SJCRH30 (cell line): ENCODE measurements around the gene ZMAT5. TPM values are rescaled to one million over a fixed set of nuclear protein-coding genes. Genes with fewer than 3 reads are reported as not detected.

Experiments
- DNase-seq, 2 experiments: peaks; one replicate each; pipeline ENCODE4 v3.0.0-alpha.2; 2015 to 2020
- H3K27ac ChIP-seq: fragments of 250-450 bp; sonication (Bioruptor Pico); 2 replicates; pipeline ENCODE4 v1.5.1; 2020; ENCODE audit warnings: mild to moderate bottlenecking, moderate library complexity
- H3K27me3 ChIP-seq: fragments of 250-450 bp; sonication (Bioruptor Pico); 2 replicates; pipeline ENCODE4 v1.5.1; 2020; ENCODE audit warnings: mild to moderate bottlenecking, moderate library complexity
- H3K36me3 ChIP-seq: fragments of 250-450 bp; sonication (Bioruptor Pico); 2 replicates; pipeline ENCODE4 v1.5.1; 2020; ENCODE audit warnings: mild to moderate bottlenecking, moderate library complexity
- H3K4me1 ChIP-seq: fragments of 250-450 bp; sonication (Bioruptor Pico); 2 replicates; pipeline ENCODE4 v1.5.1; 2020; ENCODE audit warnings: mild to moderate bottlenecking, moderate library complexity
- H3K4me3 ChIP-seq: fragments of 250-450 bp; sonication (Bioruptor Pico); 2 replicates; pipeline ENCODE4 v1.5.1; 2020; ENCODE audit warnings: mild to moderate bottlenecking, moderate library complexity
- H3K9me3 ChIP-seq: fragments of 250-450 bp; sonication (Bioruptor Pico); replicated peaks from 2 replicates; pipeline ENCODE4 v1.5.1; 2020; ENCODE audit warnings: mild to moderate bottlenecking, moderate library complexity
- total RNA-seq: library from RNA; depleted of rRNA; stranded (reverse); fragments of >200 nt; shearing (Covaris generic); gene quantifications from 2 replicates; pipeline ENCODE4 v1.2.3, GENCODE V29; 2014

Gene ZMAT5
- total RNA-seq, 1 experiment from 2014 or later, result 16.1 TPM

DNA sequence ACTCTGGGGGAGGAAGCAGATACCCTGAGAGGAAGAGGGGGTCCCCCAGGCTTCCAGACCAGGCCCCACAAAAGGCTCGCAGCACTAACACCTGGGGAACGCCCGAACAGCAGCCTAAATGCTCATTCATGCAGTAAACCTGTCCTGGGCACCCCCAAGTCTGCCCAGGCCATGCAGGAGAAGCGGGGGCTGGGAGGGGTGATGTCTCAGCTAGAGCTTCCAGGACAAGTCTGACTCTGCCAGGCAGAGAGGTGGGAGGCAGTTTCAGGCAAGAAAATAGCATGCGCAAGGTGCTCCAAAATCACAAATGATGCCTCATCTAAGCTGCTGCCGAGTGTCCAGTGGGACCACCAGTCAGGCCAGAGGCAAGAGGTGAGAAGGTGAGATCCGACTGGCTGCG, 32.4 kb downstream of the ZMAT5 start:
- Histone ChIP-seq H3K4me1 (no peaks in the 10 kb centered on the region), H3K4me3 (no peak overlapping the region), H3K27ac (no peak overlapping the region), H3K27me3 (no peaks in the 10 kb centered on the region), H3K9me3 (no peaks in the 10 kb centered on the region), H3K36me3 (no peaks in the 10 kb centered on the region)
- no peak for DNase-seq

DNA sequence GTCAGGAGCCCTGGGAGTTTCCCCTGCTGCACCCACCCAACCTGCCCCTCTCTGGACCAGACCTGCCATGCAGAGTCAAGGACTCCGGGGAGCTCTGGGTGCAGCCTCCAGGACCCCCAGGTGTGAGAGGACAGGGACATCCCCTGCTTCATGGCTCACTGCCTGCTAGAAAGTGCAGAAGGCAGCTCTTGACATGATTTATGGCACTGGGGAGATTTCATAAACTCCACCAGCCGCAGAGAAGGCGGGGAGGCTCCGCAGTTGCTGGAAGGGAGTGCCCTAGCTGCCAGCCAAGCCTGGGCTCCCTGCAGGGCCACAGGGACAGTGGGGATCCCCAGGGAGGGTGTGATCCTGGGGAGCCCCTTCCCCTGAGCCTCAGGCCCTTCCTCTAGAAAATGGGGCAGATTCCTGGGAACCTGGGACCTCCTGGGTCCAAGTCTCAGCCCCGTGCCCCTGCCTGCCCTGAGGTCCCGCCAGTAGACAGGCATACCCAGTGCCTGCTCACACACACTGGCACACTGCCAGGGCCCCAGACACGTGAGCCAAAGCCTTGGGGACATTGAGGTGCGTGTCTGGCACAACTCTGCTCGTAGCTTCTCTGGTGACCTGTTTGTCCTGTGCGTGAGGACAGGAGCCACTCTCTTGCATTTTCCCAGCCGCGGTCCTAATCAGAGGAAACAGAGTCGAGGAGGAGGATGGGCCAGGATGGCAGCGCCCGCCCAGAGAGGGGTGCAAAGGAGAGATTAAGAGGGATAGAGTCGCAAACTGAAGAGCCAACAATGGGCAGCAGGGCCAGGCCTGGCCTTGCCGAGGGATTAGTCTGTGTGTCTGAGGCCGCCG, 33.2 kb downstream of the ZMAT5 start:
- H3K27me3 ChIP-seq, result no peaks in the 10 kb centered on the region
- H3K36me3 ChIP-seq, result no peaks in the 10 kb centered on the region
- no peaks in the 10 kb centered on the region for H3K4me1 ChIP-seq
- no peak overlapping the region for H3K4me3 ChIP-seq
- no peak for DNase-seq
- H3K9me3 ChIP-seq, result no peaks in the 10 kb centered on the region
- H3K27ac ChIP-seq, result no peak overlapping the region

DNA sequence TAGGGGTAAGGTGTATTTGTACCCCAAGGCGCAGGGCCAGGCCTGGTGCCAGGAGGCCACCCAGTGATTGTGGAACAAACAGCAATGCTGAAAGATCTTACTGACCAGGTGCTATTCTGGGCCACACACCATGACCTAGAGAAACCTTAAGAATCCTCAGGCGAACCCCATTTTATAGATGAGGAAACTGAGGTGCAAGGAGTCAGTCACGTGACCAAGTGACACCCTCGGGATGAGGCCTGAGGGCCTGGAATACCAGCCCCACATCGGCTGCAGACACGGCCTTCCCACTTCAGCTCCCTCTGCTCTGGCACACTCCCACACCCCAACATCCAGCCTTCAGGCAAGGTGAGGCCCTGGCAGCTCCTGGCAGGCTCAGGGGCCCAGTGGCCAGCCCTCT, 33.9 kb downstream of the ZMAT5 start:
- no peak overlapping the region for H3K4me3 ChIP-seq
- no peaks in the 10 kb centered on the region for H3K36me3 ChIP-seq
- H3K4me1 ChIP-seq, result no peaks in the 10 kb centered on the region
- H3K27me3 ChIP-seq, result no peaks in the 10 kb centered on the region
- no peak for DNase-seq
- H3K9me3 ChIP-seq, result no peaks in the 10 kb centered on the region
- H3K27ac ChIP-seq, result no peak overlapping the region

DNA sequence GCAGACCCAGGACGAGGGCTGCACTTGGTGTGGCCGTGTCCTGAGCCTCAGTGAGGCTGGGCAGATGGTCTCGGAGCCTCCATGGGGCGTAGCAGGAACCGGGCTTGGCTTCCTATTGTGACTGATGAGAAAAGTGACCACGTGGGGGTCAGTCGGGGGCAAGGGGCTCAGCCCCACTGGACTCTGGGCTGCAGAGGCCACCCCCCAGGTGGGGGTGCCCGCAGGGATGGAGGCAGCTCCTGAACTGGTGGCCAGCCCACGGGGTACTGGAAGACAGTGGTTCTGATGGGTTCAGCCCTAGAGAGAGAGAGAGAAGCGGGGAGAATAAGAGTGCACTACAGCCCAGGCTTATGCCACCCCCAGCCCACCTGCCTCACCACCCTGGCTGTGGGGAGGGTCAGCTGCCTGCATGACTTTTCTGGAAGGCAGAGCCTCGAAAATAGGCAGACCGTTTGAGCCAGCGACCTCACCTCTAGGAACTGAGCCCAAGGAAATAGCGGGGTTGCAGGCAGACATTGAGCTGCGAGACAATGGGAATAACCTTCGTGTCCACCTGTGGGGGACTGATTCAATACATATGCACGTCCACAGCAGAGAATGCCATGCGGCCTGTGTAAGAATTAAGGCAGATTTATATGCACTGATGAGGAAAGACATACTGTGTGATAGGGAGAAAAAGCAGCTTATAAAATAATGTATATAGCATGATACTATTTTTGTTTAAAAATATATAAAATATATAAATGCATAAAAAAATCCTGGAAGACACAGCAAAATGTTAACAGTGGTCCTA, 35.6 kb downstream of the ZMAT5 start:
- Histone ChIP-seq H3K9me3 (no peaks in the 10 kb centered on the region), H3K4me1 (no peaks in the 10 kb centered on the region), H3K27me3 (no peaks in the 10 kb centered on the region)

DNA sequence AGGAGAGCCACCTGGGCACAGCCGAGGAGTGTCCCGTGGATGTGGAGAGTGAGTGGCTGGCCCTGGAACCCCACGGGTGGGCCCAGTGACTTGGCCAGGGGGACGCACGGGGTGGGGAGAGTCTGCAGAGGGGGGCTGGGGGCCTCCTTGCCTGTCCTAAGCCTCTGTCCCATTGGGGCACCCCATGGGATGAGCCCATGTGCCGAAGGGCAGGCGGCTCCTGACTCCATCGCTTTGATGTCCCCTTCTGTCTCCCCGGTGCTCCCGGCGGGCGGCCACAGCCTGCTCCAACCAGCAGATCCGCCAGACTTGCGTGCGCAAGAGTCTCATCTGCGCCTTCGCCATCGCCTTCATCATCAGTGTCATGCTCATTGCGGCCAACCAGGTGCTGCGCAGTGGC, 37.6 kb downstream of the ZMAT5 start:
- no peaks in the 10 kb centered on the region for H3K9me3 ChIP-seq
- no peaks in the 10 kb centered on the region for H3K27me3 ChIP-seq
- H3K4me3 ChIP-seq, result no peak overlapping the region
- no peaks in the 10 kb centered on the region for H3K36me3 ChIP-seq
- no peak for DNase-seq
- no peaks in the 10 kb centered on the region for H3K4me1 ChIP-seq
- H3K27ac ChIP-seq, result no peak overlapping the region

More for the DNA sequence above, 35.6 kb downstream of the ZMAT5 start:
- DNase-seq, result no peak
- Histone ChIP-seq H3K36me3 (no peaks in the 10 kb centered on the region), H3K4me3 (no peak overlapping the region), H3K27ac (no peak overlapping the region)

DNA sequence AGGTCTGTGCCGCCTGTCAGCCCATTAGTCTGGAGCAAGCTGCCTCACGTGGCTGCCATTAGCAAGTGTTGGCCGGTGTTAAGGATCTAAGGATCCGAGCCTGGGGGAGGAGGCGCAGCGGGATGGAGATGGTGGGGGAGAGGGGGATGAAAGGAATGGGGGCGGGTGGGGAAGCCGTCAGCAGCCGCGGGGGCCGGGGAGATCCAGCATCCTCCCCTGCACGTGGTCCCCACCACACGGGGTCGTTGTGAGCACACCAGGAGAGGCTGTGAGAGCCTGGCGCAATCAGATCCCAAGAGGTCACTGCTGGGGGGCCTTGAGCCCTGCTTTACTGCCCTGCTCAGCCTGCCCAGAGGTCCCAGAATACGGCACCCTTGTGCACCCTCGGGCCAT, 39.7 kb downstream of the ZMAT5 start:
- Histone ChIP-seq H3K36me3 (no peaks in the 10 kb centered on the region), H3K27ac (no peak overlapping the region), H3K27me3 (no peaks in the 10 kb centered on the region), H3K4me3 (no peak overlapping the region), H3K9me3 (no peaks in the 10 kb centered on the region), H3K4me1 (no peaks in the 10 kb centered on the region)
- peak; percentile 63 to 64 for DNase-seq

DNA sequence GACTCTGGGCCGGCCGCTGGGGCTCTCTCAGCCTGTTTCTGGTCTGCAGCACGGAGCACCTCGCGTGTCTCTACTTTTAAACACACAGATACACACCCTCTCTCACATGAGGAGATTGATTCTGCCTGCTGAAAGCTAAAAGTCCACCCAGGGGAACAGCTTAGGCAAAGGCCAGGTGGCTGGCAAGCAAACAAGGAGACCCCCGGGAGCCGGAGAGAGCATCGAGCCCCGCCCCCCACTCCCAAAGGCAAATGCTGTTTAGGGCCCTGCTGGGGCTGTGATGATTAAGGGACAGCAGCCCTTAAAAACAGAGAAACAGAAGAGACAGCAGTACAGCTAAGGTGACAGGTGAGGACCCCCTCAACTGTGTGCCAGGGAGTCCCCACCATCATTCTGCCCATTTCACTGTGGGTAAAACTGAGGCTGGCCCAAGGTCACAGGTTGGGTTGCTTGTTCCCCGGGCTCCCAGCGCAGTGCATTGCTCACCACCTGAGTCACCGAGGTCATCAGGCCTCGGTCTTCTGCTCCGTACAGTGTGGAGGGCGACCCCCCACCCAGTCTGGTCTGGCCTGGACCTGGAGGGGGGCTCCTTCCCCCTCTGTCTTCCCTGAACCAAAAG, 40.2 kb downstream of the ZMAT5 start:
- Histone ChIP-seq H3K36me3 (no peaks in the 10 kb centered on the region), H3K4me1 (no peaks in the 10 kb centered on the region), H3K4me3 (no peak overlapping the region), H3K9me3 (no peaks in the 10 kb centered on the region), H3K27ac (no peak overlapping the region), H3K27me3 (no peaks in the 10 kb centered on the region)
- DNase-seq, result no peak

DNA sequence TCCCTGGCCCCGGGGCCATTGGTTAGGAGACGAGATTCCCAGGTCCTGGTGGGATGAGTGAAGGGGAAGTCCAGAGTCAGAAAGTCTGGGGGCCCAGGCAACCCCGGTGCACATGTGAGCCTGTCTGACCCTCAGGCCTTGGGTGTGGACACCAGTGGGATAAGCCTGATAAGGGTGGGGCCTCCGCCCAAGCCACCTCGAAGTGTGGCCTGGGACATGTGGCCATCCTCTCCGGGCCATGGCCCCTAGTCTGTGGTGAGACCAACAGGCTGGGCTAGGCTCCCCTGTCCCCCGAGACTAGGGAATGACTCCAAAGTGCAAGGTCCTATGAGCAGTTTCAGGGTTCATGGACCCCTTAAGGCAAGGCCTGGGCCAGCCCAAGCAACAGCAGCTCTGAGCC, 40.7 kb downstream of the ZMAT5 start:
- Histone ChIP-seq H3K27ac (no peak overlapping the region), H3K36me3 (no peaks in the 10 kb centered on the region), H3K27me3 (no peaks in the 10 kb centered on the region), H3K4me1 (no peaks in the 10 kb centered on the region), H3K9me3 (no peaks in the 10 kb centered on the region), H3K4me3 (no peak overlapping the region)
- no peak for DNase-seq

DNA sequence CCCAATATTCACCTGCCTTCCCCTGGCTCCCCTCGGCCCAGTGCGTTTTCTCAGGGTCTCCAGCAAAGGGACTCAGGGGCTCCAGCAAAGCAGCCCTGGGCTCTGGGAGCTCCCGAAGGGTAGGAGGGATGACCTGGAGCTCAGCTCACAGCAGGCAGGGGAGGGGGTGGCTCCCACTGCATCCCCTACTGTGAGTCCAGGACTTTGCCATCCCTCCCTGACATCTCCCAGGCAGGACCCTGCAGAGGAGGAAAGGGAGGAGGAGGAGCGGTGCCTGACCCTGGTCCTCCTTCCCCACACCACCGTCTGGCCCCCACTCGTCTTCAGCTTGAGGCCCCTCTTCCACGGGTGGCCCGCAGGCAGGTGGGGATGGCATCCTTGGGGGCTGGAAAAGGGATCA, 42.0 kb downstream of the ZMAT5 start:
- Histone ChIP-seq H3K27me3 (no peaks in the 10 kb centered on the region), H3K9me3 (no peaks in the 10 kb centered on the region), H3K4me3 (no peak overlapping the region), H3K36me3 (no peaks in the 10 kb centered on the region), H3K27ac (no peak overlapping the region), H3K4me1 (no peaks in the 10 kb centered on the region)
- DNase-seq, result no peak

DNA sequence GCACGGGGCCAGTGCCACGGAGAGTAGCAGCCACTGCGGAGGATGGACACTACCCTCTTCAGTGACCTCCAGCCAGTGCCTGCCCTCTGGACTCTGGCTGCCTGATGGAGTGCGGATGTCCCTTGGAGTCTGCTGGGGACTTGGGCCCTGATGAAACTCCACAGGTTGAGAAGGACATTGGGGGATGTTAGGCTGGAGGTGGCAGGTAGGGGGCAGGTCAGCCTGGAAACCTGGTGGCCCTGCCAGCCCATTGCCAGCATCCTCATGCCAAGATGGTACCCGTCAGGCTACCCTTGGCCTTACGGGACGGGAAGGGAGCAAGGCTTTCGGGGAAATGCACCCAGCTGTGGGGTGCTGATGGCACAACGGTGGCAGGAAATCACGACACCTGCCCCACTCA, 43.0 kb downstream of the ZMAT5 start:
- Histone ChIP-seq H3K27ac (no peak overlapping the region), H3K27me3 (no peaks in the 10 kb centered on the region), H3K36me3 (no peaks in the 10 kb centered on the region), H3K4me3 (no peak overlapping the region), H3K4me1 (no peaks in the 10 kb centered on the region), H3K9me3 (no peaks in the 10 kb centered on the region)
- no peak for DNase-seq

DNA sequence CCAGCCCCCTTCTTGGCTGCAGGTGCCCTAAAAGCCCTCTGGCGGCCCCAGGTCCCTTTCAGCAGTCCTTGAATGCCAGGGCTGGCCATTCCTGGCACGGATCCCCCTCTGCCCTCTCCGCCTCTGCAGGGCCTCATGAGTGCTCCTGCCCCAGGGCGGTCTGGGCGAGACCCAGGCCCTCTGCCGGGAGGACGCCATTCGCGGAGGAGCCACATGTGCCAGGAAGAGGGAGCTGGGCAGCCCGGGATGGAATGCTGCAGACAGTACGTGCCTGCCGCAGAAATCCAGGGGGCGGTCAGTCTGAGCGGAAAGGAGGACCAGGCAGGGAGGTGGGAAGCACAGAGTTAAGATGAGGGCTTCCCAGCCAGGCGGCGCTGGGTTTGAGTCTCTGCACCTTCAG, 44.2 kb downstream of the ZMAT5 start:
- no peak overlapping the region for H3K4me3 ChIP-seq
- H3K27me3 ChIP-seq, result no peaks in the 10 kb centered on the region
- no peaks in the 10 kb centered on the region for H3K9me3 ChIP-seq
- H3K36me3 ChIP-seq, result no peaks in the 10 kb centered on the region
- H3K27ac ChIP-seq, result no peak overlapping the region
- no peak for DNase-seq
- H3K4me1 ChIP-seq, result no peaks in the 10 kb centered on the region

DNA sequence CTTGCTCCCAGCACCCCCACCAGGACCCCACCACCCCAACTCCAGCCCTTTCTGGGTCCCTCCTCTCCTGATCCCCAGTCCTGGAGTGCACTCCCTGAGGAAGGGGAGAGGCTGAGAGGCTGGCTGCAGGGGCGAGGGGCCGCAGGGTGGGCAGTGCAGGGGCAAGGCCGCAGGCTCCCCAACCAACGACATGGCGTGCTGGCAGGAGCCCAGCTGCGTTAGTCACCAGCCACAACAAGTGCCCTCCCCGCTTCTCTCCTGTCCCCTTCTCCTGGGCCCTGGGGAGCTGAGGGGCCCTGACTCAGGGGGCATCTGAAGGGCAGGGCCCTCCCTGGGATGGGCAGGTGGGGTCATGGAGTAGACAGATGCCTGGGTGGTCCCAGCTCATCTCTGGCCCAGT, 44.7 kb downstream of the ZMAT5 start:
- H3K4me1 ChIP-seq, result no peaks in the 10 kb centered on the region
- no peak overlapping the region for H3K27ac ChIP-seq
- no peaks in the 10 kb centered on the region for H3K27me3 ChIP-seq
- H3K9me3 ChIP-seq, result no peaks in the 10 kb centered on the region
- no peak for DNase-seq
- H3K36me3 ChIP-seq, result no peaks in the 10 kb centered on the region
- no peak overlapping the region for H3K4me3 ChIP-seq

DNA sequence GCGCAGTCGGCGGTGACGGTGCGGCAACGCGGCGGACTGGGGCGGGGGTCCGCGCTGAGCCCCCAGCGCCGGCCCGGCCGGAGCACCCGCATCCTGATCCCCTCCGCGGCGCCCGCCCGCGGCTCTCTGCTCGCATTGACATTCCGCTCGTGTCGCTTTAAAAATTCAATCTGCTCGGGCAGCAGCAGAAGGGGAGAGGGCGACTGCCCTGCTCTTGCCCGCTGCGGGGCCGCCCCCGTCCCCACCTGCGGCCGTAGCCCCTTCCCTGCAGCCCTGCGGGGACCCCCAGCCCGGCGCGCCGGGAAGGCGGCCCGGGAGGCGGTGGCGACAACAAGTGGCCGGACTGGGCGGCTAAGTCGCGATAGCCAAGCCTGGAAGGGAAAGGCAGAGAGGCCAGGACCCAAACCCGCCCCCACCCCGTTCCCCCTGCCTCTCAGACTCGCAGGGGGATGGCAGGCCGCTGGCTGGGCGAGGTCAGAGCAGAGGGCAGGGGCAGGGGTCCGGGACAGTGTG, 45.9 kb downstream of the ZMAT5 start:
- Histone ChIP-seq H3K9me3 (no peaks in the 10 kb centered on the region), H3K4me1 (peaks cover 6% of the 10 kb centered on the region), H3K27ac (no peak overlapping the region), H3K27me3 (no peaks in the 10 kb centered on the region), H3K4me3 (no peak overlapping the region), H3K36me3 (no peaks in the 10 kb centered on the region)
- no peak for DNase-seq

DNA sequence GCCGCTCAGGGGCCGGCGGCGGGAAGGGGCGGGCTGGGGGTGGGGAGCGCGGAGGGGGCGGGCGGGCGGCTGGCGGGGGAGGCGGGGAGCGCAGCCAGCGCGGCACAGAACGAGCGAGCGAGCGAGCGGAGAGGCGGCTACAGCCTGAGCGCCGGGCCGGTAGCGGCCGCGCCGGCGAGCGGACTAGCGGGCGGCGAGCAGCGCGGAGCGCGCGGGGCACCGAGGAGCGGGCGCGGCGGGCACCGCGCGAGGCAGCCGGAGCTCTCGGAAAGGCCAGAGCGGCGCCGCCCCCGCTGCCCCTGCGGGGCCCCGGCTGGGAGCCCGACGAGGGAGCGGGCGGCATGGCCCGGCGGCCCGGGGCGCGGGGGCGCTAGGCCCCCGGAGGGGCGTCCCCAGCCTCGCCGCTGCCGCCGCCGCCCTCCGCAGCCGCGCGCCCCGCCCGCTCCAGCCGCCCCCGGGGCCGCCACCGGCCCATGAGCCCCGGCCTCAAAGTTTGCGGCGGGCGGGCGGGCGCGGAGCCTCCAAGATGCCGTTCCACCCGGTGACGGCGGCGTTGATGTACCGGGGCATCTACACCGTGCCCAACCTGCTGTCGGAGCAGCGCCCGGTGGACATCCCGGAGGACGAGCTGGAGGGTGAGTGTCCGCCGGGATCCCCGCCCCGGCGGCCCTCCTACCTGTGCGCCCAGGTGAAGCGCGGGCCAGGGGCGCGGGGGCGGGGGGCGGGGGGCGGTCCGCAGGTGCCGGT, 46.7 kb downstream of the ZMAT5 start, which contains the start of gene CABP7:
Gene CABP7 (plus strand): TSS at position 105 of the 747 bp plus-strand sequence. CDS start 422 bp downstream, at position 527.
- DNase-seq, result no peak
- Histone ChIP-seq H3K9me3 (no peaks in the 10 kb centered on the region), H3K27me3 (no peaks in the 10 kb centered on the region), H3K27ac (no peak within 1 kb of the TSS), H3K4me1 (peaks cover 13% of the 10 kb centered on the region), H3K36me3 (no peaks in the 10 kb centered on the region), H3K4me3 (no peak within 1 kb of the TSS)
